IPS-NIHi7 (cell line): ENCODE measurements around the gene CMPK2.
"Not testable (repeated sequence)": the region's sequence is repeated elsewhere in the genome, so short reads cannot be mapped to it uniquely, and the experiment has no call there.

ENCODE experiments used
- DNase-seq: peaks from one replicate; pipeline ENCODE4 v3.0.0; 2012; ENCODE audit warnings: mixed read lengths; ENCODE audit errors: extremely low spot score

The CMPK2 gene

GRCh38 chr2:6865346-6866274 is at the start of gene CMPK2:
Gene CMPK2 (minus strand): TSS chr2:6865907. CDS start chr2:6865696, 211 bp downstream.
- DNase-seq, result peak; percentile 72

GRCh38 chr2:6915399-6915798 is 49.7 kb upstream of the CMPK2 start:
- no peak for DNase-seq

GRCh38 chr2:6914828-6915227 is 49.1 kb upstream of the CMPK2 start:
- DNase-seq, result no peak

GRCh38 chr2:6913415-6914157 is 47.9 kb upstream of the CMPK2 start:
- no peak for DNase-seq

GRCh38 chr2:6911721-6912120 is 46.0 kb upstream of the CMPK2 start:
- no peak for DNase-seq

GRCh38 chr2:6909431-6910385 is 44.0 kb upstream of the CMPK2 start:
- DNase-seq, result no peak

GRCh38 chr2:6908291-6908690 is 42.6 kb upstream of the CMPK2 start:
- no peak for DNase-seq

GRCh38 chr2:6906165-6906741 is 40.5 kb upstream of the CMPK2 start:
- no peak for DNase-seq

GRCh38 chr2:6905668-6906067 is 40.0 kb upstream of the CMPK2 start:
- DNase-seq, result no peak

- DNase-seq, result not testable (repeated sequence)
Measured at GRCh38 chr2:6902581-6902980, 36.9 kb upstream of the CMPK2 start.

GRCh38 chr2:6896930-6897759 is 31.4 kb upstream of the CMPK2 start:
- no peak for DNase-seq

GRCh38 chr2:6893876-6894482 is 28.3 kb upstream of the CMPK2 start:
- no peak for DNase-seq

GRCh38 chr2:6888724-6889123 is 23.0 kb upstream of the CMPK2 start:
- DNase-seq, result no peak

GRCh38 chr2:6887751-6888192 is 22.1 kb upstream of the CMPK2 start:
- DNase-seq, result no peak

GRCh38 chr2:6885968-6886367 is 20.3 kb upstream of the CMPK2 start:
- DNase-seq, result no peak

GRCh38 chr2:6885551-6885950 is 19.8 kb upstream of the CMPK2 start:
- DNase-seq, result no peak

- no peak for DNase-seq
Measured at GRCh38 chr2:6883448-6884122, 17.9 kb upstream of the CMPK2 start.

GRCh38 chr2:6881516-6881915 is 15.8 kb upstream of the CMPK2 start:
- no peak for DNase-seq

- no peak for DNase-seq
Measured at GRCh38 chr2:6881046-6881445, 15.3 kb upstream of the CMPK2 start.
